GM12801 (cell line): ENCODE data around the gene KRT74.

Source experiments
- CTCF ChIP-seq: IDR thresholded peaks from one replicate; pipeline ENCODE4 v1.5.1; 2011; ENCODE audit warnings: control low read depth; ENCODE audit not compliant: insufficient read length; ENCODE audit errors: extremely low read depth

Gene KRT74

GRCh38 chr12:52539083-52539820 lies 34.4 kb downstream of the KRT74 start:
- TF ChIP-seq CTCF: no peak

GRCh38 chr12:52537101-52537500 lies 36.5 kb downstream of the KRT74 start:
- TF ChIP-seq CTCF: no peak

GRCh38 chr12:52535574-52535973 lies 38.1 kb downstream of the KRT74 start:
- TF ChIP-seq CTCF: no peak

GRCh38 chr12:52534482-52534881 lies 39.2 kb downstream of the KRT74 start:
- TF ChIP-seq CTCF: no peak

GRCh38 chr12:52533686-52534470 lies 39.8 kb downstream of the KRT74 start:
- no peak for TF ChIP-seq CTCF

- TF ChIP-seq CTCF: no peak
Measured at GRCh38 chr12:52532636-52533035, 41.0 kb downstream of the KRT74 start.

- no peak for TF ChIP-seq CTCF
Measured at GRCh38 chr12:52531566-52532300, 41.9 kb downstream of the KRT74 start.
